Breast epithelium (tissue), 4 donors: ENCODE results near the gene NDUFS3. TPM values are rescaled to one million over a fixed set of nuclear protein-coding genes. Genes with fewer than 3 reads are reported as not detected.
"Not testable (repeated sequence)": the region's sequence is repeated elsewhere in the genome, so short reads cannot be mapped to it uniquely, and the experiment has no call there.

Experiments
- DNase-seq, 2 donors: peaks; one replicate each; pipeline ENCODE4 v3.0.0-alpha.2; 2019; ENCODE audit warnings: low spot score in 2 of 2
- H3K27ac ChIP-seq, 2 donors: fragments of 200-600 bp; sonication (generic) in 1 of 2; one replicate each; pipeline ENCODE4 v1.5.1; 2016 to 2019; ENCODE audit warnings: mild to moderate bottlenecking in 1 of 2
- H3K27me3 ChIP-seq, 2 donors: fragments of 200-600 bp; sonication (generic) in 1 of 2; one replicate each; pipeline versions ENCODE4 v1.5.1 to v1.6.0; 2017 to 2019; ENCODE audit warnings: control low read depth in 1 of 2, mild to moderate bottlenecking in 1 of 2
- H3K36me3 ChIP-seq: fragments of 200-600 bp; one replicate; pipeline ENCODE4 v1.5.1; 2019
- H3K4me1 ChIP-seq, 2 donors: fragments of 200-600 bp; sonication (generic); one replicate each; pipeline ENCODE4 v1.5.1; 2016 to 2019; ENCODE audit warnings: control low read depth in 1 of 2
- H3K4me3 ChIP-seq, 3 donors: fragments of 200-600 bp; sonication (generic); 1 replicate in 2 of 3; 2 replicates in 1 of 3; pipeline ENCODE4 v1.5.1; 2016 to 2019; ENCODE audit warnings: mild to moderate bottlenecking in 3 of 3, moderate library complexity in 2 of 3
- H3K9me3 ChIP-seq, 2 donors: fragments of 200-600 bp; sonication (generic) in 1 of 2; one replicate each; pipeline ENCODE4 v1.5.1; 2016 to 2019; ENCODE audit warnings: control low read depth in 1 of 2
- CTCF ChIP-seq, 3 donors: fragments of 450-650 bp; IDR thresholded peaks; one replicate each; pipeline ENCODE4 v1.5.1; 2016 to 2017; ENCODE audit warnings: antibody characterized with exemption in 3 of 3, mild to moderate bottlenecking in 3 of 3, moderate library complexity in 3 of 3
- POLR2A ChIP-seq: fragments of 450-650 bp; IDR thresholded peaks from one replicate; pipeline ENCODE4 v1.6.1; 2016; ENCODE audit warnings: antibody characterized with exemption, mild to moderate bottlenecking, moderate library complexity
- POLR2AphosphoS5 ChIP-seq, 3 donors: sonication (generic); formaldehyde crosslinking; IDR thresholded peaks; one replicate each; pipeline ENCODE4 v1.6.1; 2017; ENCODE audit warnings: antibody characterized with exemption in 3 of 3
- intact Hi-C: fragments of 100-400 bp; cut with DNase I; formaldehyde crosslinking; loops from one replicate; pipeline ENCODE4 v1.15.1; 2023; ENCODE audit warnings: low total_unique reads
- total RNA-seq, 3 donors: library from RNA; depleted of rRNA; stranded (reverse); fragments of >200 nt; gene quantifications; one replicate each; pipeline ENCODE4 v1.1.0, GENCODE V29; 2016

The NDUFS3 gene
- total RNA-seq, 3 donors from 2014 or later: 49.0 to 59.7 (median 49.2) TPM

GRCh38 chr11:47541070-47541469 is 37.8 kb upstream of the NDUFS3 start:
- H3K27ac ChIP-seq: no peak overlapping the region
- H3K4me3 ChIP-seq: no peak overlapping the region
- no peaks in the 10 kb centered on the region for H3K9me3 ChIP-seq
- intact Hi-C loops: no loop called here
- no peaks in the 10 kb centered on the region for H3K27me3 ChIP-seq
- TF ChIP-seq CTCF (IDR thresholded peaks at IDR 0.05) (no peak), POLR2AphosphoS5 (IDR thresholded peaks at IDR 0.05) (no peak), POLR2A (no peak)
- no peak for DNase-seq
- peaks cover 3 to 7% of the 10 kb centered on the region in 2 donors for H3K4me1 ChIP-seq
- no peaks in the 10 kb centered on the region for H3K36me3 ChIP-seq

GRCh38 chr11:47545298-47545697 is 33.6 kb upstream of the NDUFS3 start:
- intact Hi-C loops: no loop called here
- no peaks in the 10 kb centered on the region for H3K27me3 ChIP-seq
- TF ChIP-seq POLR2AphosphoS5 (IDR thresholded peaks at IDR 0.05) (no peak), POLR2A (no peak), CTCF (IDR thresholded peaks at IDR 0.05) (no peak)
- DNase-seq: no peak
- H3K4me1 ChIP-seq: no peaks in the 10 kb centered on the region
- no peaks in the 10 kb centered on the region for H3K9me3 ChIP-seq
- H3K4me3 ChIP-seq: no peak overlapping the region
- no peaks in the 10 kb centered on the region for H3K36me3 ChIP-seq
- no peak overlapping the region for H3K27ac ChIP-seq

- H3K36me3 ChIP-seq, H3K27me3 ChIP-seq, H3K4me1 ChIP-seq, H3K4me3 ChIP-seq, intact Hi-C loops, DNase-seq, H3K27ac ChIP-seq, H3K9me3 ChIP-seq: not testable (repeated sequence)
Measured at GRCh38 chr11:47546274-47546673, 32.6 kb upstream of the NDUFS3 start.

GRCh38 chr11:47550288-47551047 is 28.4 kb upstream of the NDUFS3 start:
- TF ChIP-seq POLR2A (no peak), POLR2AphosphoS5 (IDR thresholded peaks at IDR 0.05) (no peak), CTCF (IDR thresholded peaks at IDR 0.05) (no peak)
- no peaks in the 10 kb centered on the region for H3K9me3 ChIP-seq
- no peaks in the 10 kb centered on the region for H3K4me1 ChIP-seq
- no peaks in the 10 kb centered on the region for H3K36me3 ChIP-seq
- intact Hi-C loops: no loop called here
- H3K27me3 ChIP-seq: no peaks in the 10 kb centered on the region
- H3K27ac ChIP-seq: no peak overlapping the region
- DNase-seq: no peak
- H3K4me3 ChIP-seq: no peak overlapping the region

- no peaks in the 10 kb centered on the region for H3K9me3 ChIP-seq
- no peak for DNase-seq
- H3K4me1 ChIP-seq: no peaks in the 10 kb centered on the region
- H3K27ac ChIP-seq: peak overlapping the region; percentile 94
- no peaks in the 10 kb centered on the region for H3K27me3 ChIP-seq
- intact Hi-C loops: no loop called here
- no peak for TF ChIP-seq POLR2A
- no peak for TF ChIP-seq CTCF (IDR thresholded peaks at IDR 0.05)
- TF ChIP-seq POLR2AphosphoS5 (IDR thresholded peaks at IDR 0.05): no peak
- peak overlapping the region in 2 of 3 donors; percentile 85 to 98 for H3K4me3 ChIP-seq
- H3K36me3 ChIP-seq: no peaks in the 10 kb centered on the region
Measured at GRCh38 chr11:47551086-47551485, 27.8 kb upstream of the NDUFS3 start.
